Body of pancreas (tissue), 4 donors: ENCODE data around the gene ADAMTSL1. TPM values are rescaled to one million over a fixed set of nuclear protein-coding genes. Genes with fewer than 3 reads are reported as not detected.

Source experiments
- ATAC-seq: fragments of 150-250 bp; one replicate; pipeline ENCODE4 v1.9.1; 2016
- DNase-seq, 4 donors: peaks; one replicate each; pipeline ENCODE4 v3.0.0-alpha.2; 2019
- H3K27ac ChIP-seq, 4 donors: fragments of 200-600 bp; sonication (generic); 1 replicate in 3 of 4; 2 replicates in 1 of 4; pipeline versions ENCODE4 v1.5.1 to v1.6.1; 2016 to 2019; ENCODE audit warnings: mild to moderate bottlenecking in 1 of 4, mixed read lengths in 1 of 4, moderate library complexity in 1 of 4
- H3K27me3 ChIP-seq, 2 donors: fragments of 200-600 bp; sonication (generic); one replicate each; pipeline ENCODE4 v1.6.0; 2016; ENCODE audit warnings: mild to moderate bottlenecking in 1 of 2
- H3K36me3 ChIP-seq, 2 donors: fragments of 200-600 bp; sonication (generic); replicated peaks in 1 of 2; 2 replicates each; pipeline ENCODE4 v1.5.1; 2016; ENCODE audit warnings: low read depth in 2 of 2; ENCODE audit not compliant: insufficient read depth in 1 of 2
- H3K4me1 ChIP-seq: fragments of 200-600 bp; sonication (generic); one replicate; pipeline ENCODE4 v1.6.0; 2016
- H3K4me3 ChIP-seq, 2 donors: fragments of 200-600 bp; sonication (generic); 1 replicate in 1 of 2; 2 replicates in 1 of 2; pipeline ENCODE4 v1.5.1; 2016 to 2019
- H3K9me3 ChIP-seq, 3 donors: fragments of 200-600 bp; sonication (generic); 1 replicate in 2 of 3; 2 replicates in 1 of 3; pipeline ENCODE4 v1.5.1; 2016
- CTCF ChIP-seq, 7 experiments: fragments of 450-650 bp in 4 of 7; fragments of 200-600 bp in 3 of 7; sonication (generic) in 3 of 7; IDR thresholded peaks; one replicate each; pipeline ENCODE4 v1.5.1; 2016 to 2019; ENCODE audit warnings: antibody characterized with exemption in 7 of 7
- POLR2A ChIP-seq, 3 donors: fragments of 450-650 bp; IDR thresholded peaks; one replicate each; pipeline ENCODE4 v1.6.1; 2016; ENCODE audit warnings: antibody characterized with exemption in 3 of 3, mild to moderate bottlenecking in 2 of 3
- WGBS, 2 donors: methylation state at CpG; one replicate each; pipeline ENCODE4 v1.1.5; 2017; 5-methylcytosine and 5-hydroxymethylcytosine counted together
- intact Hi-C: fragments of 100-400 bp; cut with DNase I; formaldehyde crosslinking; loops from one replicate; pipeline ENCODE4 v1.15.1; 2023
- total RNA-seq, 2 donors: library from RNA; depleted of rRNA; stranded (reverse); fragments of >200 nt; gene quantifications; one replicate each; pipeline ENCODE4 v1.1.0, GENCODE V29; 2016

Gene ADAMTSL1
- total RNA-seq, 2 donors from 2014 or later, result 0.52 to 0.99 TPM

- Histone ChIP-seq H3K4me1 (no peaks in the 10 kb centered on the region), H3K4me3 (no peak overlapping the region), H3K27ac (no peak overlapping the region), H3K36me3 (no peaks in the 10 kb centered on the region), H3K9me3 (no peaks in the 10 kb centered on the region), H3K27me3 (no peaks in the 10 kb centered on the region)
- ATAC-seq, result no peak
- TF ChIP-seq POLR2A (IDR thresholded peaks at IDR 0.05), result no peak
- TF ChIP-seq CTCF (IDR thresholded peaks at IDR 0.05), result no peak
- DNase-seq, result no peak
- intact Hi-C loops, result no loop called here
- 41 to 43% methylated on average over 3 of the region's 3 CpGs for WGBS, 2 donors
Observed at GRCh38 chr9:18549772-18550171, 75.8 kb downstream of the ADAMTSL1 start.

GRCh38 chr9:18550286-18550685, 76.3 kb downstream of the ADAMTSL1 start:
- Histone ChIP-seq H3K9me3 (no peaks in the 10 kb centered on the region), H3K36me3 (no peaks in the 10 kb centered on the region), H3K4me3 (no peak overlapping the region), H3K4me1 (no peaks in the 10 kb centered on the region), H3K27ac (no peak overlapping the region), H3K27me3 (no peaks in the 10 kb centered on the region)
- TF ChIP-seq CTCF (IDR thresholded peaks at IDR 0.05) (no peak), POLR2A (IDR thresholded peaks at IDR 0.05) (no peak)
- no peak for ATAC-seq
- DNase-seq, result no peak
- WGBS, 2 donors, result 61 to 66% methylated on average over 5 of the region's 5 CpGs
- intact Hi-C loops, result no loop called here

GRCh38 chr9:18554244-18554643, 80.3 kb downstream of the ADAMTSL1 start:
- Histone ChIP-seq H3K36me3 (no peaks in the 10 kb centered on the region), H3K9me3 (no peaks in the 10 kb centered on the region), H3K27ac (no peak overlapping the region), H3K4me3 (no peak overlapping the region), H3K4me1 (no peaks in the 10 kb centered on the region), H3K27me3 (no peaks in the 10 kb centered on the region)
- intact Hi-C loops, result no loop called here
- TF ChIP-seq CTCF (IDR thresholded peaks at IDR 0.05), result no peak
- TF ChIP-seq POLR2A (IDR thresholded peaks at IDR 0.05), result no peak
- 60 to 71% methylated on average over 6 of the region's 6 CpGs for WGBS, 2 donors
- ATAC-seq (no peak), DNase-seq (no peak)

GRCh38 chr9:18555105-18555883, 81.3 kb downstream of the ADAMTSL1 start:
- intact Hi-C loops, result no loop called here
- ATAC-seq (no peak), DNase-seq (no peak)
- WGBS, 2 donors, result 39 to 46% methylated on average over 5 of the region's 5 CpGs
- no peak overlapping the region for H3K27ac ChIP-seq
- no peaks in the 10 kb centered on the region for H3K4me1 ChIP-seq
- H3K27me3 ChIP-seq, result no peaks in the 10 kb centered on the region
- H3K9me3 ChIP-seq, result no peaks in the 10 kb centered on the region
- no peaks in the 10 kb centered on the region for H3K36me3 ChIP-seq
- no peak for TF ChIP-seq CTCF (IDR thresholded peaks at IDR 0.05)
- no peak for TF ChIP-seq POLR2A (IDR thresholded peaks at IDR 0.05)
- no peak overlapping the region for H3K4me3 ChIP-seq
